ENCODE results near the gene GPR143. TPM values are rescaled to one million over a fixed set of nuclear protein-coding genes. Genes with fewer than 3 reads are reported as not detected.
A peak's percentile ranks its signal among the peaks of the same experiment; 100 is the strongest.

The GPR143 gene
- total RNA-seq, 4 donors from 2014 or later, result 0.29 TPM; not detected in 3

GRCh38 chrX:9681422-9681821, 84.2 kb downstream of the GPR143 start:
- H3K9me3 ChIP-seq, result no peaks in the 10 kb centered on the region
- TF ChIP-seq POLR2AphosphoS5 (IDR thresholded peaks at IDR 0.05) (no peak), EP300 (IDR thresholded peaks at IDR 0.05) (no peak), POLR2A (IDR thresholded peaks at IDR 0.05; ENCODE audit: low read depth) (no peak), CTCF (IDR thresholded peaks at IDR 0.05) (no peak)
- 67% methylated on average over 4 of the region's 4 CpGs for WGBS
- H3K27ac ChIP-seq (replicated peaks in 1 of 4), result no peak overlapping the region
- no peak overlapping the region for H3K4me3 ChIP-seq
- no peaks in the 10 kb centered on the region for H3K27me3 ChIP-seq
- intact Hi-C loops (cut with DNase I), result loop anchor here (10.0 kb wide), 1 partner anchor 217 kb away; the partner anchor contains the start of gene TBL1X
- peaks cover 5 to 13% (median 9%) of the 10 kb centered on the region in 4 donors for H3K4me1 ChIP-seq
- DNase-seq (ENCODE audit: extremely low spot score), result no peak
- peaks cover 0 to 7% (median under 1%) of the 10 kb centered on the region in 4 donors for H3K36me3 ChIP-seq

GRCh38 chrX:9681011-9681410, 84.6 kb downstream of the GPR143 start:
- DNase-seq (ENCODE audit: extremely low spot score), result no peak
- no peaks in the 10 kb centered on the region for H3K9me3 ChIP-seq
- TF ChIP-seq EP300 (IDR thresholded peaks at IDR 0.05), result no peak
- TF ChIP-seq CTCF (IDR thresholded peaks at IDR 0.05), result no peak
- no peak overlapping the region for H3K27ac ChIP-seq (replicated peaks in 1 of 4)
- 86% methylated on average over 9 of the region's 9 CpGs for WGBS
- H3K27me3 ChIP-seq, result no peaks in the 10 kb centered on the region
- intact Hi-C loops (cut with DNase I), result loop anchor here (10.0 kb wide), 1 partner anchor 216 kb away; the partner anchor contains the start of gene TBL1X
- H3K36me3 ChIP-seq, result peaks cover 0 to 7% (median 0%) of the 10 kb centered on the region in 4 donors
- H3K4me3 ChIP-seq, result no peak overlapping the region
- peaks cover 5 to 13% (median 9%) of the 10 kb centered on the region in 4 donors for H3K4me1 ChIP-seq

GRCh38 chrX:9678215-9678965, 87.3 kb downstream of the GPR143 start:
- H3K27me3 ChIP-seq, result no peaks in the 10 kb centered on the region
- intact Hi-C loops (cut with DNase I), result loop anchor here (10.0 kb wide), 1 partner anchor 144 kb away; no protein-coding TSS in a partner anchor
- no peaks in the 10 kb centered on the region for H3K36me3 ChIP-seq
- H3K27ac ChIP-seq (replicated peaks in 1 of 4), result no peak overlapping the region
- 69% methylated on average over 3 of the region's 3 CpGs for WGBS
- no peak overlapping the region for H3K4me3 ChIP-seq
- DNase-seq (ENCODE audit: extremely low spot score), result no peak
- TF ChIP-seq CTCF (IDR thresholded peaks at IDR 0.05), result no peak
- no peak for TF ChIP-seq EP300 (IDR thresholded peaks at IDR 0.05)
- peaks cover 5 to 13% (median 9%) of the 10 kb centered on the region in 4 donors for H3K4me1 ChIP-seq
- H3K9me3 ChIP-seq, result no peaks in the 10 kb centered on the region

GRCh38 chrX:9677098-9677739, 88.4 kb downstream of the GPR143 start:
- intact Hi-C loops (cut with DNase I), result loop anchor here (10.0 kb wide), 1 partner anchor 142 kb away; no protein-coding TSS in a partner anchor
- peaks cover 0 to 12% (median 7%) of the 10 kb centered on the region in 4 donors for H3K4me1 ChIP-seq
- 50% methylated on average over 7 of the region's 7 CpGs for WGBS
- no peaks in the 10 kb centered on the region for H3K36me3 ChIP-seq
- H3K9me3 ChIP-seq, result no peaks in the 10 kb centered on the region
- DNase-seq (ENCODE audit: extremely low spot score), result no peak
- H3K27me3 ChIP-seq, result no peaks in the 10 kb centered on the region
- H3K4me3 ChIP-seq, result no peak overlapping the region
- TF ChIP-seq POLR2AphosphoS5 (IDR thresholded peaks at IDR 0.05) (no peak), CTCF (IDR thresholded peaks at IDR 0.05) (no peak), POLR2A (IDR thresholded peaks at IDR 0.05; ENCODE audit: low read depth) (no peak), EP300 (IDR thresholded peaks at IDR 0.05) (no peak)
- peak overlapping the region in 3 of 4 donors; percentile 15 to 44 (median 26) for H3K27ac ChIP-seq (replicated peaks in 1 of 4)
